ENCODE data around the gene ADIPOR2.
A peak's percentile ranks its signal among the peaks of the same experiment; 100 is the strongest.

DNA sequence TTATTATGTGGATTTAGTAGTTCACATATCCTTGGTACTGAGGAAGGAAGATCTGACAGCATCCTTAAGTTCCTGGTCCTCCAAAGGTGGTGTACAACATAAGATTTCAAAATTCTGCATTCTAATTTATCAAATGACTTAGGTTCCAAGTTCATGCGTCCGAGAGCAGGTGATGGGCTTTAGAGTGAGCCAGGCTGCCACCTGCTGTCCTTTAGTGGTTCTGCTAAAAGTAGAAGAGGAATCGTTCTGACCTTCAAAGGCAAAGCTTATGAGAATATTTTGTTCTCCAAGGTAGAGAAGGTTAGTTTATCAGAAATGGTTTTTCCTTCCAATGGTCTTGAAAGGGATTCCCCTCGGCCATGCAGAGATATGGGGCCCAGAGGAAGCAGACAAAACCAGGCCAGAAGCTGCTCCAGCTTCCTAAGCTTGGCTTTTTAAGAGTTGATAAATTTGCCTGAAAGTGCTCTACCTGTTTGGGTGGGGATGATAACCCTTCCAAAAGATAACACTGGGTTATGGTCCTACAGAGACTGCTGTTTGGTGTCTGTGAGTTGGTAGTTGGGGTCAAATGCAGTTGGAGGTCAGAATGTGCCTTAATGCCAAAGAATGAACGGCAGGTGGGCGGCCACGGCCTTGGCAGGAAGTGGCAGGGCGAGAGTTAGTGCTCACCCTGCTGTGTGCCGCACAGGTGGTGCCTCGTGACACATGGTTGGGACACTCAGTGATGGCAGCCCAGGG is 100.4 kb downstream of the ADIPOR2 start:
- peak in 5 of 6 experiments; percentile 49 to 94 (median 90) for TF ChIP-seq CTCF (IDR thresholded peaks at IDR 0.05)
- TF ChIP-seq POLR2A (IDR thresholded peaks at IDR 0.05) = no peak
